ENCODE results near the gene JCHAIN. TPM values are rescaled to one million over a fixed set of nuclear protein-coding genes. Genes with fewer than 3 reads are reported as not detected.

The JCHAIN gene
- total RNA-seq, 4 donors from 2014 or later = 6.6 to 23.0 (median 6.8) TPM; not detected in 1

DNA sequence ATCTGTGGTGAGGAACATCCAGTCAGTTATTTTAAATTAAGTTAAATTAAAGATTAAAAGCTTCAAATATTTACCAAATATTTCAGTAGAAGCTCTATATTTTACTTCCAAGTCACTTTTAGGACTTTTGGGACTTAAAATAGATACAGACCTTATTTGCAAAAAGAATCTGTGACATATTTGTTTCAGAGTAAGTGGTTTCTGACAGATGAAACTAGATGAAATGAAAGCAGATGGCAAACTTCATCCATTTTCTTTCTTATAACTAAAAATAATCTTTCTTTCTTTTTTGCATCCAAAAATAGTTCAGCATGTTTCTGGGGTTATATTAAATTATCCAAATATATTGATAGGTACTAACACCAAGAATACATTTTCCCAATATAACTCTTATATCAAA, 15.4 kb upstream of the JCHAIN start:
- TF ChIP-seq, protein P1, sequence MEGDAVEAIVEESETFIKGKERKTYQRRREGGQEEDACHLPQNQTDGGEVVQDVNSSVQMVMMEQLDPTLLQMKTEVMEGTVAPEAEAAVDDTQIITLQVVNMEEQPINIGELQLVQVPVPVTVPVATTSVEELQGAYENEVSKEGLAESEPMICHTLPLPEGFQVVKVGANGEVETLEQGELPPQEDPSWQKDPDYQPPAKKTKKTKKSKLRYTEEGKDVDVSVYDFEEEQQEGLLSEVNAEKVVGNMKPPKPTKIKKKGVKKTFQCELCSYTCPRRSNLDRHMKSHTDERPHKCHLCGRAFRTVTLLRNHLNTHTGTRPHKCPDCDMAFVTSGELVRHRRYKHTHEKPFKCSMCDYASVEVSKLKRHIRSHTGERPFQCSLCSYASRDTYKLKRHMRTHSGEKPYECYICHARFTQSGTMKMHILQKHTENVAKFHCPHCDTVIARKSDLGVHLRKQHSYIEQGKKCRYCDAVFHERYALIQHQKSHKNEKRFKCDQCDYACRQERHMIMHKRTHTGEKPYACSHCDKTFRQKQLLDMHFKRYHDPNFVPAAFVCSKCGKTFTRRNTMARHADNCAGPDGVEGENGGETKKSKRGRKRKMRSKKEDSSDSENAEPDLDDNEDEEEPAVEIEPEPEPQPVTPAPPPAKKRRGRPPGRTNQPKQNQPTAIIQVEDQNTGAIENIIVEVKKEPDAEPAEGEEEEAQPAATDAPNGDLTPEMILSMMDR (IDR thresholded peaks at IDR 0.05; ENCODE audit: low read depth) = no peak

DNA sequence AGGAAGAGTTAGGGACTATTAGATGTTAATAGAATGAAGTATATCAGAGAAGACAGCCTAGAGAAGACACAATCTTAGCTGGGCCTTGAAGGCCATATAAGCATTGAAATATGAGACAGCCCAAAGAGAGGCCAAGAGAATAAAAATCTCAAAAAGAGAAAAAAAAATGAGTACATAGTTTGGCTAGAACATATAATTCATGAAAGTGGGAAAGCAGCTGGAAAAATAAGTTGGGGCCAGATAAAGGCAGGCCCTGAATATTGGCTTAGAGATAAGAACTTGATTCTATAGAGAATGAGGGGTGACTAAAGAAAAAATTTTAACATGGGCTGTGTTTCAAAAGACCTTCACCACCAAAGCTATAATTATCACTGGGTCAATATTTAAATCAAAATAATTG, 14.6 kb upstream of the JCHAIN start:
- TF ChIP-seq, protein P1 (IDR thresholded peaks at IDR 0.05; ENCODE audit: low read depth) = no peak

DNA sequence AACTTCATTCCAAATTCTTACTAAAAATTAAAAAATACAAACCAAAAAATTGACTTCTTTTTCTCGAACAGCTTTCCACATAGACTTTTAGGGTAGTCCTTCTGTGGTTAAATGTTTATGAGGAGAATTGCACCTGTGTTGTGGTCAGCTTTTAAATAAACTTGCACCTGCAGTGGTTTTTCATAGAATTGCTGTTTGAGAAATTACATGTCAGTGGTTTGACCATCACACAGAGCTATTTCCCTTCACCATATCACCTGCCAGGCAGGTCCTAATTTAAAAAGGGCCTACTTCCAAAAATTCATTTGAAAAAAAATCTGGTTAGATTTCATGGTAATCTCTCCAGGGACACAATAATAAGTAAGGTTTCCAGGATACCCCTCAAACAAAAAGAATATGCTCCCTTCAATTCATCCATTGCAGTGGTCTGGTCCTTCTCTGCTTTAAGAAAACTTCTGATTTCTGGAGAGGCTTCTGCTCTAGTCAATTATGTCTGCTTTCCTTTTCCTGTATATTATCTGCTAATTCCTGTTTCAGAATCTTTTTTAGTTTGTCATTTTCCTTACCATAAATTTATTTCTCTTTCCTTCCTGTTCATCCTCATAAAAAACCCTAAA, 12.2 kb upstream of the JCHAIN start:
- TF ChIP-seq, protein P1 (IDR thresholded peaks at IDR 0.05; ENCODE audit: low read depth) = no peak

DNA sequence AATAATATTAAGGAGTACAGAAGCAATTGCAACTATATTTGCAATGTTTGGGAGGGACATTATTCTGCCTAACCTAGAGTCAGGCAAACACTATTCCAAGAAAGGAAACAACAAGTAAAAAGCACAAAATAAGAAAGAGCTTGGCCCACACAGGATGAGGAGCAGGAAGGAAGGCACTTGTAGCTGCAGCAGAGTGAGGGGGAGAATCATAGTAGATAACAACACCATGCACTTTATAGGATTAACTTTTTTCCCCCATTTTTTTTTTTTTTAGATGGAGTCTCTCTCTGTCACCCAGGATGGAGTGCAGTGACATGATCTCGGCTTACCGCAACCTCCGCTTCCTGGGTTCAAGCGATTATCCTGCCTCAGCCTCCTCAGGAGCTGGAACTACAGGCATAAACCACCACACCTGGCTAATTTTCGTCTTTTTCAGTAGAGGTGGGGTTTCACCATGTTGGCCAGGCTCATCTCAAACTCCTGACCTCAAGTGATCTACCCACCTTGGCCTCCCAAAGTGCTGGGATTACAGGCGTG, 10.3 kb upstream of the JCHAIN start:
- TF ChIP-seq, protein P1 (IDR thresholded peaks at IDR 0.05; ENCODE audit: low read depth) = no peak

DNA sequence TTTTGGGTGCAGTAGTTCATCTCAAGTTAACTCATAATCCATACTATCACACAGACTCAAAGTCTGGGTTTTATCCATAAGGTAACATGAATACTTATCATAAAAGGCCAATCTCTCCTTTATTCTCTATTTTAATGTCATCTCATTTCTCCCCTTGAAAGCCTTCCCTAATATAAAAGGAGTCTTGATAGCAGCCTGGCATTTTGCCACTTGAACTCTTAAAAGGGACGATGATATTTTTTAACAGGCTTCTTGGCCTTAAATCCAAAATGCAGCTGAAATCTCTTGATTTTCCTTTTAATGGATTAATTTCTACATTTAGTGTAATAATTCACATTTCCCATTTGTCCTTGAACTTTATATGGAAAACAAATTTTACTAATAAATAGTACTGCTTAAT, 8.4 kb upstream of the JCHAIN start:
- TF ChIP-seq, protein P1 (IDR thresholded peaks at IDR 0.05; ENCODE audit: low read depth) = no peak

DNA sequence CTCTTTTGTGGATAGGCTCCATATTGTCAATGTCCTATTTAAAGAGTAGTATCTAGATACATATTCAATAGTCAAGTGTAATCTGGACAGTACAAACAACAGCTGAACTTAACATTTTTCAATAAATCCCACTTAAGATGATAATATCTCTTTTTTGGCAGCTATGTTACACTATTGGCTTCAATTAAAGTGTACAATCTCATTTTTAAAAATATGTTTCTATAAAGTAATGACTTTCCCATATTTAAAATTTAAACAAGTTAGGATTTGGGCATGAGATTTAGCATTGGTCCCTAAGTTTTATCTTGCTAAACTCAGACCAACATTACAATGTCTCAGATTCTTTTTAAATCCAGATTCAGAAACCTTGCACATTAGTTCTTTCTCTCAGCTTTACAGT, 7.9 kb upstream of the JCHAIN start:
- TF ChIP-seq, protein P1 (IDR thresholded peaks at IDR 0.05; ENCODE audit: low read depth) = no peak

DNA sequence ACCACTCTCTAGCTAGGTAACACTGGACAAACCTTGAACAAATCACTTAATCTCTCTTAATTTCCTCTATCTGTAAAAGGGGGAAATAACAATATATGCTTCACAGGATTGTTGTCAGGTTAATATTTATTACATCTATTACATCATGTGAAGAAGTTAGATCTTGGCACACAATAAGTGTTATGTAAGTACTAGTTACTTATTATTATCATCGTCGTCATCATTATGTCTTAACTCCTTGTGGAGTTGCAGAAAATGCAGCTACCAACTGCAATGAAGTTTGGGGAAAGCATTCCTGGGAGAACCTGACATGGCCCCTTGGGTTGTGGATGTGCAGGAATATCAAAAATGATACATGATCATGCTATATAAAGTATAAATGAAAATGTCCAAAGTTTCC, 4.8 kb upstream of the JCHAIN start:
- TF ChIP-seq, protein P1 (IDR thresholded peaks at IDR 0.05; ENCODE audit: low read depth) = no peak

All from subcutaneous adipose tissue (tissue), 4 donors.